GM23338 (cell line): Measurements from ENCODE around the gene XPO4.

Experiments used
- EZH2 ChIP-seq: fragments of 200-600 bp; sonication (generic); IDR thresholded peaks from one replicate; pipeline ENCODE4 v1.8.0; 2017; ENCODE audit warnings: antibody characterized with exemption, mild to moderate bottlenecking, low read depth; ENCODE audit not compliant: unreplicated experiment
- EZH2phosphoT487 ChIP-seq: fragments of 200-600 bp; sonication (generic); IDR thresholded peaks from one replicate; pipeline ENCODE4 v1.8.1; 2018; ENCODE audit warnings: antibody characterized with exemption; ENCODE audit not compliant: unreplicated experiment
- POLR2AphosphoS5 ChIP-seq: IDR thresholded peaks from 2 replicates; pipeline ENCODE4 v1.6.1; 2016; ENCODE audit warnings: antibody characterized with exemption, low read depth
- TF ChIP-seq, protein P1 (sequence below), 2 experiments: fragments of 200-600 bp in 1 of 2; sonication (generic) in 1 of 2; conservative IDR thresholded peaks; 2 replicates each; pipeline versions ENCODE4 v1.5.1 to v1.6.1; 2016 to 2017; ENCODE audit warnings: antibody characterized with exemption in 2 of 2, low read depth in 2 of 2, mild to moderate bottlenecking in 2 of 2, moderate library complexity in 1 of 2
- TF ChIP-seq, protein P2 (sequence below): IDR thresholded peaks from one replicate; pipeline ENCODE4 v1.6.1; 2018; ENCODE audit warnings: antibody characterized with exemption; ENCODE audit not compliant: unreplicated experiment
- TF ChIP-seq, protein P3 (sequence below): fragments of 250-450 bp; sonication (Bioruptor Pico); IDR thresholded peaks from 2 replicates; pipeline ENCODE4 v1.5.0; 2020; ENCODE audit warnings: mild to moderate bottlenecking, moderate library complexity

DNA sequence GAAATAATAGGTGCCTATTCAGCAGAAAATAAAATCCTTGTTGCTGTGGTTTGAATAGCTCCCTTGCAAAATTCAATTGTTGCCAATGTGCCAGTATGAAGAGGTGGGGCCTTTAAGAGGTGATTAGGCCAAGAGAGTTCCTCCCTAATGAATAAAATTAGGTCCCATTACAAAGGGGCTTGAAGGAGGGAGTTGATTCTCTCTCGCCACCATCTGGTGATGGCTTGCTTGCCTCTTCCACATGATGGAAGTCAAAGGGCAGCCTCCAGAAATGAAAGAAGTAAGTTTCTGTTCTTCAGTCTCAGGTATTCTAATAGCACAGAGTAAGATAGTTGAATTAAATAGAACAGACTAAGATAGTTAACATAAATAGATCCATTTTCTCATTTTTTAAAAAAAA, 125.8 kb downstream of the XPO4 start:
- TF ChIP-seq, protein P1, sequence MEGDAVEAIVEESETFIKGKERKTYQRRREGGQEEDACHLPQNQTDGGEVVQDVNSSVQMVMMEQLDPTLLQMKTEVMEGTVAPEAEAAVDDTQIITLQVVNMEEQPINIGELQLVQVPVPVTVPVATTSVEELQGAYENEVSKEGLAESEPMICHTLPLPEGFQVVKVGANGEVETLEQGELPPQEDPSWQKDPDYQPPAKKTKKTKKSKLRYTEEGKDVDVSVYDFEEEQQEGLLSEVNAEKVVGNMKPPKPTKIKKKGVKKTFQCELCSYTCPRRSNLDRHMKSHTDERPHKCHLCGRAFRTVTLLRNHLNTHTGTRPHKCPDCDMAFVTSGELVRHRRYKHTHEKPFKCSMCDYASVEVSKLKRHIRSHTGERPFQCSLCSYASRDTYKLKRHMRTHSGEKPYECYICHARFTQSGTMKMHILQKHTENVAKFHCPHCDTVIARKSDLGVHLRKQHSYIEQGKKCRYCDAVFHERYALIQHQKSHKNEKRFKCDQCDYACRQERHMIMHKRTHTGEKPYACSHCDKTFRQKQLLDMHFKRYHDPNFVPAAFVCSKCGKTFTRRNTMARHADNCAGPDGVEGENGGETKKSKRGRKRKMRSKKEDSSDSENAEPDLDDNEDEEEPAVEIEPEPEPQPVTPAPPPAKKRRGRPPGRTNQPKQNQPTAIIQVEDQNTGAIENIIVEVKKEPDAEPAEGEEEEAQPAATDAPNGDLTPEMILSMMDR (conservative IDR thresholded peaks at IDR 0.05; ENCODE audit: low read depth in 2 of 2) = peak; percentile 40 to 51; a peak in 3 of 4 replicates
- TF ChIP-seq EZH2phosphoT487 (no peak), EZH2 (no peak), POLR2AphosphoS5 (no peak)
- TF ChIP-seq, protein P2, sequence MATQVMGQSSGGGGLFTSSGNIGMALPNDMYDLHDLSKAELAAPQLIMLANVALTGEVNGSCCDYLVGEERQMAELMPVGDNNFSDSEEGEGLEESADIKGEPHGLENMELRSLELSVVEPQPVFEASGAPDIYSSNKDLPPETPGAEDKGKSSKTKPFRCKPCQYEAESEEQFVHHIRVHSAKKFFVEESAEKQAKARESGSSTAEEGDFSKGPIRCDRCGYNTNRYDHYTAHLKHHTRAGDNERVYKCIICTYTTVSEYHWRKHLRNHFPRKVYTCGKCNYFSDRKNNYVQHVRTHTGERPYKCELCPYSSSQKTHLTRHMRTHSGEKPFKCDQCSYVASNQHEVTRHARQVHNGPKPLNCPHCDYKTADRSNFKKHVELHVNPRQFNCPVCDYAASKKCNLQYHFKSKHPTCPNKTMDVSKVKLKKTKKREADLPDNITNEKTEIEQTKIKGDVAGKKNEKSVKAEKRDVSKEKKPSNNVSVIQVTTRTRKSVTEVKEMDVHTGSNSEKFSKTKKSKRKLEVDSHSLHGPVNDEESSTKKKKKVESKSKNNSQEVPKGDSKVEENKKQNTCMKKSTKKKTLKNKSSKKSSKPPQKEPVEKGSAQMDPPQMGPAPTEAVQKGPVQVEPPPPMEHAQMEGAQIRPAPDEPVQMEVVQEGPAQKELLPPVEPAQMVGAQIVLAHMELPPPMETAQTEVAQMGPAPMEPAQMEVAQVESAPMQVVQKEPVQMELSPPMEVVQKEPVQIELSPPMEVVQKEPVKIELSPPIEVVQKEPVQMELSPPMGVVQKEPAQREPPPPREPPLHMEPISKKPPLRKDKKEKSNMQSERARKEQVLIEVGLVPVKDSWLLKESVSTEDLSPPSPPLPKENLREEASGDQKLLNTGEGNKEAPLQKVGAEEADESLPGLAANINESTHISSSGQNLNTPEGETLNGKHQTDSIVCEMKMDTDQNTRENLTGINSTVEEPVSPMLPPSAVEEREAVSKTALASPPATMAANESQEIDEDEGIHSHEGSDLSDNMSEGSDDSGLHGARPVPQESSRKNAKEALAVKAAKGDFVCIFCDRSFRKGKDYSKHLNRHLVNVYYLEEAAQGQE = no peak
- TF ChIP-seq, protein P3, sequence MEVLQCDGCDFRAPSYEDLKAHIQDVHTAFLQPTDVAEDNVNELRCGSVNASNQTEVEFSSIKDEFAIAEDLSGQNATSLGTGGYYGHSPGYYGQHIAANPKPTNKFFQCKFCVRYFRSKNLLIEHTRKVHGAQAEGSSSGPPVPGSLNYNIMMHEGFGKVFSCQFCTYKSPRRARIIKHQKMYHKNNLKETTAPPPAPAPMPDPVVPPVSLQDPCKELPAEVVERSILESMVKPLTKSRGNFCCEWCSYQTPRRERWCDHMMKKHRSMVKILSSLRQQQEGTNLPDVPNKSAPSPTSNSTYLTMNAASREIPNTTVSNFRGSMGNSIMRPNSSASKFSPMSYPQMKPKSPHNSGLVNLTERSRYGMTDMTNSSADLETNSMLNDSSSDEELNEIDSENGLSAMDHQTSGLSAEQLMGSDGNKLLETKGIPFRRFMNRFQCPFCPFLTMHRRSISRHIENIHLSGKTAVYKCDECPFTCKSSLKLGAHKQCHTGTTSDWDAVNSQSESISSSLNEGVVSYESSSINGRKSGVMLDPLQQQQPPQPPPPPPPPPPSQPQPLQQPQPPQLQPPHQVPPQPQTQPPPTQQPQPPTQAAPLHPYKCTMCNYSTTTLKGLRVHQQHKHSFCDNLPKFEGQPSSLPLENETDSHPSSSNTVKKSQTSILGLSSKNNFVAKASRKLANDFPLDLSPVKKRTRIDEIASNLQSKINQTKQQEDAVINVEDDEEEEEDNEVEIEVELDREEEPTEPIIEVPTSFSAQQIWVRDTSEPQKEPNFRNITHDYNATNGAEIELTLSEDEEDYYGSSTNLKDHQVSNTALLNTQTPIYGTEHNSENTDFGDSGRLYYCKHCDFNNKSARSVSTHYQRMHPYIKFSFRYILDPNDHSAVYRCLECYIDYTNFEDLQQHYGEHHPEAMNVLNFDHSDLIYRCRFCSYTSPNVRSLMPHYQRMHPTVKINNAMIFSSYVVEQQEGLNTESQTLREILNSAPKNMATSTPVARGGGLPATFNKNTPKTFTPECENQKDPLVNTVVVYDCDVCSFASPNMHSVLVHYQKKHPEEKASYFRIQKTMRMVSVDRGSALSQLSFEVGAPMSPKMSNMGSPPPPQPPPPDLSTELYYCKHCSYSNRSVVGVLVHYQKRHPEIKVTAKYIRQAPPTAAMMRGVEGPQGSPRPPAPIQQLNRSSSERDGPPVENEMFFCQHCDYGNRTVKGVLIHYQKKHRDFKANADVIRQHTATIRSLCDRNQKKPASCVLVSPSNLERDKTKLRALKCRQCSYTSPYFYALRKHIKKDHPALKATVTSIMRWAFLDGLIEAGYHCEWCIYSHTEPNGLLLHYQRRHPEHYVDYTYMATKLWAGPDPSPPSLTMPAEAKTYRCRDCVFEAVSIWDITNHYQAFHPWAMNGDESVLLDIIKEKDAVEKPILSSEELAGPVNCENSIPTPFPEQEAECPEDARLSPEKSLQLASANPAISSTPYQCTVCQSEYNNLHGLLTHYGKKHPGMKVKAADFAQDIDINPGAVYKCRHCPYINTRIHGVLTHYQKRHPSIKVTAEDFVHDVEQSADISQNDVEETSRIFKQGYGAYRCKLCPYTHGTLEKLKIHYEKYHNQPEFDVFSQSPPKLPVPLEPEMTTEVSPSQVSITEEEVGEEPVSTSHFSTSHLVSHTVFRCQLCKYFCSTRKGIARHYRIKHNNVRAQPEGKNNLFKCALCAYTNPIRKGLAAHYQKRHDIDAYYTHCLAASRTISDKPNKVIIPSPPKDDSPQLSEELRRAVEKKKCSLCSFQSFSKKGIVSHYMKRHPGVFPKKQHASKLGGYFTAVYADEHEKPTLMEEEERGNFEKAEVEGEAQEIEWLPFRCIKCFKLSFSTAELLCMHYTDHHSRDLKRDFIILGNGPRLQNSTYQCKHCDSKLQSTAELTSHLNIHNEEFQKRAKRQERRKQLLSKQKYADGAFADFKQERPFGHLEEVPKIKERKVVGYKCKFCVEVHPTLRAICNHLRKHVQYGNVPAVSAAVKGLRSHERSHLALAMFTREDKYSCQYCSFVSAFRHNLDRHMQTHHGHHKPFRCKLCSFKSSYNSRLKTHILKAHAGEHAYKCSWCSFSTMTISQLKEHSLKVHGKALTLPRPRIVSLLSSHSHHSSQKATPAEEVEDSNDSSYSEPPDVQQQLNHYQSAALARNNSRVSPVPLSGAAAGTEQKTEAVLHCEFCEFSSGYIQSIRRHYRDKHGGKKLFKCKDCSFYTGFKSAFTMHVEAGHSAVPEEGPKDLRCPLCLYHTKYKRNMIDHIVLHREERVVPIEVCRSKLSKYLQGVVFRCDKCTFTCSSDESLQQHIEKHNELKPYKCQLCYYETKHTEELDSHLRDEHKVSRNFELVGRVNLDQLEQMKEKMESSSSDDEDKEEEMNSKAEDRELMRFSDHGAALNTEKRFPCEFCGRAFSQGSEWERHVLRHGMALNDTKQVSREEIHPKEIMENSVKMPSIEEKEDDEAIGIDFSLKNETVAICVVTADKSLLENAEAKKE (CRISPR knock-in tag) = no peak
